Neural progenitor cell (in vitro differentiated cells): ENCODE data around the gene KLF18. TPM values are rescaled to one million over a fixed set of nuclear protein-coding genes. Genes with fewer than 3 reads are reported as not detected.

Experiments
- DNase-seq: peaks from one replicate; pipeline ENCODE4 v3.0.0-alpha.2; 2016; ENCODE audit warnings: low spot score
- H2AFZ ChIP-seq: fragments of 200-600 bp; sonication (generic); replicated peaks from 2 replicates; pipeline ENCODE4 v1.6.1; 2016; ENCODE audit warnings: antibody characterized with exemption
- H3F3A ChIP-seq: fragments of 200-600 bp; sonication (generic); 2 replicates; pipeline ENCODE4 v1.6.1; 2016; ENCODE audit warnings: antibody characterized with exemption, low read depth
- H3K27ac ChIP-seq: fragments of 200-600 bp; sonication (generic); 2 replicates; pipeline ENCODE4 v1.5.1; 2016; ENCODE audit warnings: mild to moderate bottlenecking
- H3K27me3 ChIP-seq: fragments of 200-600 bp; sonication (generic); 2 replicates; pipeline ENCODE4 v1.6.1; 2016; ENCODE audit warnings: mild to moderate bottlenecking, moderate library complexity
- H3K36me3 ChIP-seq: fragments of 200-600 bp; sonication (generic); 2 replicates; pipeline ENCODE4 v1.5.1; 2016
- H3K4me1 ChIP-seq: fragments of 200-600 bp; sonication (generic); 2 replicates; pipeline ENCODE4 v1.6.1; 2016; ENCODE audit warnings: mixed run types
- H3K4me2 ChIP-seq: fragments of 200-600 bp; sonication (generic); 2 replicates; pipeline ENCODE4 v1.6.1; 2016
- H3K4me3 ChIP-seq: fragments of 200-600 bp; sonication (generic); 2 replicates; pipeline ENCODE4 v1.5.1; 2016
- H3K79me2 ChIP-seq: fragments of 200-600 bp; sonication (generic); 2 replicates; pipeline ENCODE4 v1.6.1; 2016; ENCODE audit warnings: low read depth
- H3K9ac ChIP-seq: fragments of 200-600 bp; sonication (generic); 2 replicates; pipeline ENCODE4 v1.6.1; 2016
- H3K9me3 ChIP-seq: fragments of 200-600 bp; sonication (generic); 2 replicates; pipeline ENCODE4 v1.5.1; 2016; ENCODE audit warnings: low read depth
- H4K20me1 ChIP-seq: fragments of 200-600 bp; sonication (generic); 2 replicates; pipeline ENCODE4 v1.6.1; 2016; ENCODE audit warnings: low read depth
- H3K27ac Mint-ChIP-seq: 3 replicates; pipeline ENCODE4 v1.8.0; 2021; ENCODE audit warnings: mixed read lengths
- H3K27me3 Mint-ChIP-seq: 2 replicates; pipeline ENCODE4 v1.8.0; 2022; ENCODE audit warnings: low read depth, mild to moderate bottlenecking, inconsistent platforms, moderate library complexity, mixed read lengths; ENCODE audit not compliant: insufficient read depth
- H3K36me3 Mint-ChIP-seq: 3 replicates; pipeline ENCODE4 v1.8.0; 2021; ENCODE audit warnings: mixed read lengths
- H3K4me1 Mint-ChIP-seq: 3 replicates; pipeline ENCODE4 v1.8.0; 2021; ENCODE audit warnings: mixed read lengths
- H3K4me3 Mint-ChIP-seq: 3 replicates; pipeline ENCODE4 v1.8.0; 2021; ENCODE audit warnings: mild to moderate bottlenecking, moderate library complexity, mixed read lengths
- H3K9me3 Mint-ChIP-seq: 3 replicates; pipeline ENCODE4 v1.8.0; 2020; ENCODE audit warnings: mixed read lengths
- CTCF ChIP-seq: fragments of 200-600 bp; sonication (generic); IDR thresholded peaks from 2 replicates; pipeline ENCODE4 v1.5.1; 2017; ENCODE audit warnings: antibody characterized with exemption, mild to moderate bottlenecking
- EZH2 ChIP-seq: fragments of 200-600 bp; sonication (generic); IDR thresholded peaks from 2 replicates; pipeline ENCODE4 v1.6.1; 2017; ENCODE audit warnings: antibody characterized with exemption, mild to moderate bottlenecking, moderate library complexity
- EZH2phosphoT487 ChIP-seq: fragments of 200-600 bp; sonication (generic); IDR thresholded peaks from 2 replicates; pipeline ENCODE4 v1.6.1; 2017; ENCODE audit warnings: antibody characterized with exemption
- total RNA-seq: library from RNA; depleted of rRNA; stranded (reverse); fragments of >200 nt; gene quantifications from 2 replicates; pipeline ENCODE4 v1.2.3, GENCODE V29; 2015; ENCODE audit warnings: low replicate concordance

KLF18 gene
- not detected in 2 replicates for total RNA-seq

GRCh38 chr1:44141531-44141930 is at the start of gene KLF18:
TSS of gene KLF18 (minus strand) at chr1:44141631. CDS start at chr1:44141631, 0 bp downstream.
- no peak within 1 kb of the TSS for H3K4me3 ChIP-seq
- Mint-ChIP-seq H3K27me3 (peaks cover 4% of the 10 kb centered on the region), H3K4me3 (no peak within 1 kb of the TSS), H3K36me3 (no peaks in the 10 kb centered on the region), H3K27ac (no peak within 1 kb of the TSS), H3K9me3 (peaks cover 15% of the 10 kb centered on the region), H3K4me1 (no peaks in the 10 kb centered on the region)
- H3F3A ChIP-seq, result no peaks in the 10 kb centered on the region
- no peak within 1 kb of the TSS for H3K4me2 ChIP-seq
- no peaks in the 10 kb centered on the region for H3K4me1 ChIP-seq
- H3K9me3 ChIP-seq, result no peaks in the 10 kb centered on the region
- H3K27ac ChIP-seq, result no peak within 1 kb of the TSS
- TF ChIP-seq EZH2phosphoT487 (no peak), EZH2 (no peak), CTCF (no peak)
- H3K36me3 ChIP-seq, result no peaks in the 10 kb centered on the region
- no peaks in the 10 kb centered on the region for H3K27me3 ChIP-seq
- H2AFZ ChIP-seq, result no peak within 1 kb of the TSS
- no peaks in the 10 kb centered on the region for H4K20me1 ChIP-seq
- DNase-seq, result no peak
- H3K79me2 ChIP-seq, result no peaks in the 10 kb centered on the region
- H3K9ac ChIP-seq, result no peak within 1 kb of the TSS

- H4K20me1 ChIP-seq, result no peaks in the 10 kb centered on the region
- DNase-seq, result no peak
- no peak overlapping the region for H2AFZ ChIP-seq
- no peak overlapping the region for H3K9ac ChIP-seq
- Mint-ChIP-seq H3K36me3 (no peaks in the 10 kb centered on the region), H3K9me3 (peaks cover 39% of the 10 kb centered on the region), H3K27ac (no peak overlapping the region), H3K4me1 (peaks cover 3% of the 10 kb centered on the region), H3K27me3 (peaks cover 4% of the 10 kb centered on the region), H3K4me3 (no peak overlapping the region)
- H3K36me3 ChIP-seq, result peaks cover 3% of the 10 kb centered on the region
- H3K4me2 ChIP-seq, result no peak overlapping the region
- TF ChIP-seq EZH2phosphoT487, result no peak
- TF ChIP-seq CTCF, result no peak
- TF ChIP-seq EZH2, result no peak
- no peaks in the 10 kb centered on the region for H3K79me2 ChIP-seq
- H3K4me3 ChIP-seq, result no peak overlapping the region
- H3K9me3 ChIP-seq, result peaks cover 23% of the 10 kb centered on the region
- H3K4me1 ChIP-seq, result no peaks in the 10 kb centered on the region
- no peaks in the 10 kb centered on the region for H3F3A ChIP-seq
- no peaks in the 10 kb centered on the region for H3K27me3 ChIP-seq
- no peak overlapping the region for H3K27ac ChIP-seq
Observed at GRCh38 chr1:44174630-44175029, 33.2 kb upstream of the KLF18 start.

- no peaks in the 10 kb centered on the region for H3F3A ChIP-seq
- Mint-ChIP-seq H3K4me1 (peaks cover 3% of the 10 kb centered on the region), H3K36me3 (no peaks in the 10 kb centered on the region), H3K27ac (no peak overlapping the region), H3K9me3 (peaks cover 37% of the 10 kb centered on the region), H3K4me3 (no peak overlapping the region), H3K27me3 (peaks cover 2% of the 10 kb centered on the region)
- no peaks in the 10 kb centered on the region for H3K79me2 ChIP-seq
- H3K4me3 ChIP-seq, result no peak overlapping the region
- H2AFZ ChIP-seq, result no peak overlapping the region
- no peaks in the 10 kb centered on the region for H4K20me1 ChIP-seq
- no peak for TF ChIP-seq EZH2
- TF ChIP-seq CTCF, result peak; percentile 18
- no peaks in the 10 kb centered on the region for H3K36me3 ChIP-seq
- no peak for DNase-seq
- H3K9ac ChIP-seq, result no peak overlapping the region
- H3K27me3 ChIP-seq, result no peaks in the 10 kb centered on the region
- H3K9me3 ChIP-seq, result peaks cover 5% of the 10 kb centered on the region
- H3K4me2 ChIP-seq, result no peak overlapping the region
- H3K27ac ChIP-seq, result no peak overlapping the region
- H3K4me1 ChIP-seq, result no peaks in the 10 kb centered on the region
Observed at GRCh38 chr1:44170281-44170823, 28.9 kb upstream of the KLF18 start.
